CD14-positive monocyte (primary cell): ENCODE measurements around the gene SLX9. TPM values are rescaled to one million over a fixed set of nuclear protein-coding genes. Genes with fewer than 3 reads are reported as not detected.

ENCODE experiments used
- DNase-seq, 3 donors: peaks; one replicate each; pipeline ENCODE4 v3.0.0-alpha.2; 2011 to 2022
- H2AFZ ChIP-seq: 2 replicates; pipeline ENCODE4 v1.6.0; 2012; ENCODE audit warnings: mild to moderate bottlenecking, low read depth, low read length, inconsistent platforms; ENCODE audit not compliant: insufficient read depth, poor library complexity, severe bottlenecking
- H3K27ac ChIP-seq, 2 donors: 1 replicate in 1 of 2; 2 replicates in 1 of 2; pipeline ENCODE4 v1.5.1; 2012 to 2013; ENCODE audit warnings: low read length in 2 of 2, control low read depth in 1 of 2, inconsistent platforms in 1 of 2, low read depth in 1 of 2, mild to moderate bottlenecking in 1 of 2
- H3K27me3 ChIP-seq, 2 donors: one replicate each; pipeline versions ENCODE4 v1.6.0 to v1.6.1; 2011 to 2013; ENCODE audit warnings: low read length in 2 of 2; ENCODE audit not compliant: control insufficient read depth in 2 of 2, insufficient read depth in 2 of 2
- H3K36me3 ChIP-seq, 2 donors: replicated peaks in 1 of 2; 1 replicate in 1 of 2; 2 replicates in 1 of 2; pipeline versions ENCODE4 v1.5.1 to v1.6.1; 2012 to 2013; ENCODE audit warnings: low read length in 2 of 2, control low read depth in 1 of 2, inconsistent platforms in 1 of 2, mild to moderate bottlenecking in 1 of 2; ENCODE audit not compliant: insufficient read depth in 2 of 2, control insufficient read depth in 1 of 2
- H3K4me1 ChIP-seq, 2 donors: 1 replicate in 1 of 2; 2 replicates in 1 of 2; pipeline versions ENCODE4 v1.5.1 to v1.6.1; 2012 to 2013; ENCODE audit warnings: low read length in 2 of 2, control low read depth in 1 of 2, inconsistent platforms in 1 of 2, mild to moderate bottlenecking in 1 of 2, moderate library complexity in 1 of 2; ENCODE audit not compliant: insufficient read depth in 2 of 2, control insufficient read depth in 1 of 2
- H3K4me2 ChIP-seq: replicated peaks from 2 replicates; pipeline ENCODE3; 2012; ENCODE audit warnings: low read length, moderate library complexity, mild to moderate bottlenecking; ENCODE audit not compliant: poor library complexity, severe bottlenecking; ENCODE audit errors: extremely low read depth
- H3K4me3 ChIP-seq, 3 experiments: fragments of 200-600 bp in 1 of 3; sonication (generic) in 1 of 3; replicated peaks in 1 of 3; 1 replicate in 2 of 3; 2 replicates in 1 of 3; pipeline ENCODE4 v1.5.1; 2011 to 2013; ENCODE audit warnings: low read length in 3 of 3, mild to moderate bottlenecking in 3 of 3, control low read depth in 2 of 3, low read depth in 2 of 3, inconsistent platforms in 1 of 3, moderate library complexity in 1 of 3
- H3K79me2 ChIP-seq: 2 replicates; pipeline ENCODE4 v1.6.0; 2012; ENCODE audit warnings: mild to moderate bottlenecking, control low read depth, inconsistent platforms, low read length, moderate library complexity; ENCODE audit not compliant: insufficient read depth
- H3K9ac ChIP-seq: 2 replicates; pipeline ENCODE4 v1.6.0; 2017; ENCODE audit warnings: low read length, mild to moderate bottlenecking; ENCODE audit not compliant: insufficient read depth, poor library complexity, severe bottlenecking
- H3K9me3 ChIP-seq, 2 donors: replicated peaks in 1 of 2; 1 replicate in 1 of 2; 2 replicates in 1 of 2; pipeline versions ENCODE4 v1.5.1 to v1.6.1; 2012 to 2013; ENCODE audit warnings: low read length in 2 of 2, control low read depth in 1 of 2; ENCODE audit not compliant: control insufficient read depth in 1 of 2, insufficient read depth in 1 of 2
- H4K20me1 ChIP-seq: 2 replicates; pipeline ENCODE4 v1.6.0; 2012; ENCODE audit warnings: mild to moderate bottlenecking, low read length, control low read depth, moderate library complexity; ENCODE audit not compliant: insufficient read depth
- H3K27ac Mint-ChIP-seq, 7 donors: one replicate each; pipeline ENCODE4 v1.8.0; 2020; ENCODE audit warnings: mild to moderate bottlenecking in 7 of 7, mixed read lengths in 7 of 7, moderate library complexity in 6 of 7, inconsistent platforms in 2 of 7
- H3K27me3 Mint-ChIP-seq, 3 donors: one replicate each; pipeline ENCODE4 v1.8.0; 2021 to 2022; ENCODE audit warnings: low read depth in 3 of 3, mild to moderate bottlenecking in 3 of 3, mixed read lengths in 3 of 3, moderate library complexity in 3 of 3, inconsistent platforms in 1 of 3
- H3K36me3 Mint-ChIP-seq, 2 donors: one replicate each; pipeline ENCODE4 v1.8.0; 2020; ENCODE audit warnings: mixed read lengths in 2 of 2, inconsistent platforms in 1 of 2, mild to moderate bottlenecking in 1 of 2
- H3K4me1 Mint-ChIP-seq: one replicate; pipeline ENCODE4 v1.8.0; 2020; ENCODE audit warnings: mild to moderate bottlenecking, mixed read lengths
- H3K4me3 Mint-ChIP-seq, 2 donors: one replicate each; pipeline ENCODE4 v1.8.0; 2020; ENCODE audit warnings: mild to moderate bottlenecking in 2 of 2, mixed read lengths in 2 of 2, moderate library complexity in 1 of 2
- H3K9me3 Mint-ChIP-seq, 7 donors: one replicate each; pipeline ENCODE4 v1.8.0; 2020 to 2022; ENCODE audit warnings: mixed read lengths in 7 of 7, mild to moderate bottlenecking in 6 of 7, moderate library complexity in 6 of 7, inconsistent platforms in 2 of 7
- WGBS: methylation state at CpG from one replicate; pipeline ENCODE4 v1.1.5; 2013; ENCODE audit warnings: missing lambda C conversion rate; ENCODE audit not compliant: insufficient coverage; 5-methylcytosine and 5-hydroxymethylcytosine counted together
- intact Hi-C, 2 donors: fragments of 100-400 bp; cut with micrococcal nuclease; formaldehyde crosslinking; loops; one replicate each; pipeline versions ENCODE4 v1.15.0 to v1.15.1; 2023
- polyA plus RNA-seq, 3 donors: library from polyadenylated mRNA; depleted of rRNA in 1 of 3; unstranded in 2 of 3; stranded (reverse) in 1 of 3; fragments of 300-500 nt in 2 of 3; fragments of >200 nt in 1 of 3; fragmentation: Illumina TruSeq in 2 of 3; gene quantifications; 1 replicate in 2 of 3; 2 replicates in 1 of 3; pipeline ENCODE4 v1.2.3, GENCODE V29; 2012 to 2021
- TF ChIP-seq, protein P1 (sequence below): fragments of 200-600 bp; IDR thresholded peaks from one replicate; pipeline ENCODE4 v1.8.0; 2022; ENCODE audit warnings: antibody characterized with exemption, mild to moderate bottlenecking

The SLX9 gene
- polyA plus RNA-seq, 3 donors: 7.5 to 9.0 (median 9.0) TPM

DNA sequence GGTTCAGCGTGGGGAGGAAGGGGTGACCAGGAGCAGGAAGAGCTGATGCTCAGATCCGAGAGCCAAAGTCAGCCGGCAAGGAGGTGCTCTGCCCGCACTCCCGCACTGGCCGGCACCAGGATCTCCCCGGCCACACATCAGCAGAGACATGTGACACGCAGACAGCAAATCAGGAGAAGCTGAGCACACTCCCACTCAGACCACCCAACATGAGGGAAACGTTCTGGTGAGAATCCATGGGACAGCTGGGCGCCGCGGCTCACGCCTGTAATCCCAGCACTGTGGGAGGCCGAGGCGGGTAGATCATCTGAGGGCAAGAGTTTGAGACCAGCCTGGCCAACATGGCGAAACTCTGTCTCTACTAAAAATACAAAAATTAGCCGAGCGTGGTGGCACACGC lies 47.7 kb upstream of the SLX9 start:
- H3K4me1 Mint-ChIP-seq: peaks cover 10% of the 10 kb centered on the region
- H3K9me3 ChIP-seq: no peaks in the 10 kb centered on the region
- H3K36me3 ChIP-seq: peaks cover 95 to 98% of the 10 kb centered on the region in 2 donors
- H3K4me3 ChIP-seq: no peak overlapping the region
- no peak overlapping the region for H3K4me3 Mint-ChIP-seq
- H3K27me3 Mint-ChIP-seq: no peaks in the 10 kb centered on the region
- no peak overlapping the region for H2AFZ ChIP-seq
- H3K4me1 ChIP-seq: peaks cover 3 to 25% of the 10 kb centered on the region in 2 donors
- no peaks in the 10 kb centered on the region for H3K27me3 ChIP-seq
- peak overlapping the region in 4 of 7 donors; percentile 50 to 86 (median 63) for H3K27ac Mint-ChIP-seq
- TF ChIP-seq, protein P1, sequence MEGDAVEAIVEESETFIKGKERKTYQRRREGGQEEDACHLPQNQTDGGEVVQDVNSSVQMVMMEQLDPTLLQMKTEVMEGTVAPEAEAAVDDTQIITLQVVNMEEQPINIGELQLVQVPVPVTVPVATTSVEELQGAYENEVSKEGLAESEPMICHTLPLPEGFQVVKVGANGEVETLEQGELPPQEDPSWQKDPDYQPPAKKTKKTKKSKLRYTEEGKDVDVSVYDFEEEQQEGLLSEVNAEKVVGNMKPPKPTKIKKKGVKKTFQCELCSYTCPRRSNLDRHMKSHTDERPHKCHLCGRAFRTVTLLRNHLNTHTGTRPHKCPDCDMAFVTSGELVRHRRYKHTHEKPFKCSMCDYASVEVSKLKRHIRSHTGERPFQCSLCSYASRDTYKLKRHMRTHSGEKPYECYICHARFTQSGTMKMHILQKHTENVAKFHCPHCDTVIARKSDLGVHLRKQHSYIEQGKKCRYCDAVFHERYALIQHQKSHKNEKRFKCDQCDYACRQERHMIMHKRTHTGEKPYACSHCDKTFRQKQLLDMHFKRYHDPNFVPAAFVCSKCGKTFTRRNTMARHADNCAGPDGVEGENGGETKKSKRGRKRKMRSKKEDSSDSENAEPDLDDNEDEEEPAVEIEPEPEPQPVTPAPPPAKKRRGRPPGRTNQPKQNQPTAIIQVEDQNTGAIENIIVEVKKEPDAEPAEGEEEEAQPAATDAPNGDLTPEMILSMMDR: no peak
- intact Hi-C loops: no loop called here
- H3K4me2 ChIP-seq: no peak overlapping the region
- H3K9me3 Mint-ChIP-seq: peaks cover 0 to 2% (median 0%) of the 10 kb centered on the region in 7 donors
- H4K20me1 ChIP-seq: peaks cover 99% of the 10 kb centered on the region
- peaks cover 60 to 94% of the 10 kb centered on the region in 2 donors for H3K36me3 Mint-ChIP-seq
- H3K27ac ChIP-seq: no peak overlapping the region
- WGBS: 99% methylated on average over 11 of the region's 19 CpGs
- no peak for DNase-seq
- peaks cover 75% of the 10 kb centered on the region for H3K79me2 ChIP-seq
- H3K9ac ChIP-seq: no peak overlapping the region

DNA sequence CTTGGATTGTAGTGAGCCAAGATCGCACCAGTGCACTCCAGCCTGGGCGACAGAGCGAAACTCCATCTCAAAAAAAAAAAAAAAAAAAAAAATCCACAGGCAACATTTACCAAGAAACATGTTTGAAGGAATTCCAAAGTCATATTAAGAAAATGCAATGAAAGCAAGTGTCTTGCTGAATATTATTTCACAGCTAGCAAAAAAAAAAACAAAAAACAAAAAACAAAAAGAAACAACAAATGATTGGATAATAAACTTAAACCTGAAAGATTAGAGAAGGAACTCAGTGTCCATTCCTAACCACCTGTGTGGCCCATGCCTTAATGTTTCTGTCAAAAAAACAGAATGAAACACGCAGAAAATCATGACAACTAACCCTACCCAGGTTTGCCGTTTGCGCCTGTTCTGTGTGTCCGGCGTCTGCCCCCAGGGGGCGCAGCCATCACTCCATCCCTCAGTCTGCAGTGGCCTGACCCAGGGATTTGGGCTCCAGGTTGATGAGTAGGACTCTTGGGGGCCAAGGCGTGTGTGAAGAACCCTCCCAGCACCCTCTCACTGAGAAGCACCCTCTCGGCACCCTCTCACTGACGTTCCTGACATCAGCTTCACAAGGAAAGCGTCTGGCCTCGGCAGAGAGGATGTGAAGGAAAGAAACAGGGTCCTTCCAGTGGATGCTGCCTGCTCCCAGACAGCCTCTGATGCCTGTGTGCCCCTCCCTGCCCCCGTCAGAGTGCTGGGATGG lies 47.1 kb upstream of the SLX9 start:
- Histone ChIP-seq H3K27me3 (no peaks in the 10 kb centered on the region), H3K36me3 (peaks cover 95 to 98% of the 10 kb centered on the region in 2 donors), H3K4me3 (no peak overlapping the region), H4K20me1 (peaks cover 99% of the 10 kb centered on the region), H3K9ac (no peak overlapping the region), H2AFZ (no peak overlapping the region), H3K4me2 (no peak overlapping the region), H3K27ac (peak overlapping the region; percentile 35 to 66), H3K4me1 (peaks cover 8 to 31% of the 10 kb centered on the region in 2 donors), H3K79me2 (peaks cover 76% of the 10 kb centered on the region), H3K9me3 (no peaks in the 10 kb centered on the region)
- Mint-ChIP-seq H3K27ac (peak overlapping the region in 5 of 7 donors; percentile 38 to 86 (median 81)), H3K36me3 (peaks cover 59 to 94% of the 10 kb centered on the region in 2 donors), H3K27me3 (no peaks in the 10 kb centered on the region), H3K4me1 (peaks cover 14% of the 10 kb centered on the region), H3K4me3 (no peak overlapping the region), H3K9me3 (peaks cover 0 to 2% (median 0%) of the 10 kb centered on the region in 7 donors)
- WGBS: 10% methylated on average over 6 of the region's 15 CpGs
- intact Hi-C loops: no loop called here
- peak; percentile 65 to 75 (median 66) for DNase-seq
- TF ChIP-seq, protein P1: peak; percentile 94
